Neural progenitor cell (in vitro differentiated cells): ENCODE data around the gene NUDT16. TPM values are rescaled to one million over a fixed set of nuclear protein-coding genes. Genes with fewer than 3 reads are reported as not detected.

Experiments used
- DNase-seq: peaks from one replicate; pipeline ENCODE4 v3.0.0-alpha.2; 2016; ENCODE audit warnings: low spot score
- H2AFZ ChIP-seq: fragments of 200-600 bp; sonication (generic); replicated peaks from 2 replicates; pipeline ENCODE4 v1.6.1; 2016; ENCODE audit warnings: antibody characterized with exemption
- H3F3A ChIP-seq: fragments of 200-600 bp; sonication (generic); 2 replicates; pipeline ENCODE4 v1.6.1; 2016; ENCODE audit warnings: antibody characterized with exemption, low read depth
- H3K27ac ChIP-seq: fragments of 200-600 bp; sonication (generic); 2 replicates; pipeline ENCODE4 v1.5.1; 2016; ENCODE audit warnings: mild to moderate bottlenecking
- H3K27me3 ChIP-seq: fragments of 200-600 bp; sonication (generic); 2 replicates; pipeline ENCODE4 v1.6.1; 2016; ENCODE audit warnings: mild to moderate bottlenecking, moderate library complexity
- H3K36me3 ChIP-seq: fragments of 200-600 bp; sonication (generic); 2 replicates; pipeline ENCODE4 v1.5.1; 2016
- H3K4me1 ChIP-seq: fragments of 200-600 bp; sonication (generic); 2 replicates; pipeline ENCODE4 v1.6.1; 2016; ENCODE audit warnings: mixed run types
- H3K4me2 ChIP-seq: fragments of 200-600 bp; sonication (generic); 2 replicates; pipeline ENCODE4 v1.6.1; 2016
- H3K4me3 ChIP-seq: fragments of 200-600 bp; sonication (generic); 2 replicates; pipeline ENCODE4 v1.5.1; 2016
- H3K79me2 ChIP-seq: fragments of 200-600 bp; sonication (generic); 2 replicates; pipeline ENCODE4 v1.6.1; 2016; ENCODE audit warnings: low read depth
- H3K9ac ChIP-seq: fragments of 200-600 bp; sonication (generic); 2 replicates; pipeline ENCODE4 v1.6.1; 2016
- H3K9me3 ChIP-seq: fragments of 200-600 bp; sonication (generic); 2 replicates; pipeline ENCODE4 v1.5.1; 2016; ENCODE audit warnings: low read depth
- H4K20me1 ChIP-seq: fragments of 200-600 bp; sonication (generic); 2 replicates; pipeline ENCODE4 v1.6.1; 2016; ENCODE audit warnings: low read depth
- H3K27ac Mint-ChIP-seq: 3 replicates; pipeline ENCODE4 v1.8.0; 2021; ENCODE audit warnings: mixed read lengths
- H3K27me3 Mint-ChIP-seq: 2 replicates; pipeline ENCODE4 v1.8.0; 2022; ENCODE audit warnings: low read depth, mild to moderate bottlenecking, inconsistent platforms, moderate library complexity, mixed read lengths; ENCODE audit not compliant: insufficient read depth
- H3K36me3 Mint-ChIP-seq: 3 replicates; pipeline ENCODE4 v1.8.0; 2021; ENCODE audit warnings: mixed read lengths
- H3K4me1 Mint-ChIP-seq: 3 replicates; pipeline ENCODE4 v1.8.0; 2021; ENCODE audit warnings: mixed read lengths
- H3K4me3 Mint-ChIP-seq: 3 replicates; pipeline ENCODE4 v1.8.0; 2021; ENCODE audit warnings: mild to moderate bottlenecking, moderate library complexity, mixed read lengths
- H3K9me3 Mint-ChIP-seq: 3 replicates; pipeline ENCODE4 v1.8.0; 2020; ENCODE audit warnings: mixed read lengths
- CTCF ChIP-seq: fragments of 200-600 bp; sonication (generic); IDR thresholded peaks from 2 replicates; pipeline ENCODE4 v1.5.1; 2017; ENCODE audit warnings: antibody characterized with exemption, mild to moderate bottlenecking
- EZH2 ChIP-seq: fragments of 200-600 bp; sonication (generic); IDR thresholded peaks from 2 replicates; pipeline ENCODE4 v1.6.1; 2017; ENCODE audit warnings: antibody characterized with exemption, mild to moderate bottlenecking, moderate library complexity
- EZH2phosphoT487 ChIP-seq: fragments of 200-600 bp; sonication (generic); IDR thresholded peaks from 2 replicates; pipeline ENCODE4 v1.6.1; 2017; ENCODE audit warnings: antibody characterized with exemption
- total RNA-seq: library from RNA; depleted of rRNA; stranded (reverse); fragments of >200 nt; gene quantifications from 2 replicates; pipeline ENCODE4 v1.2.3, GENCODE V29; 2015; ENCODE audit warnings: low replicate concordance

Gene NUDT16
- total RNA-seq, 1 donor from 2014 or later, result 19.1 TPM

- H3K4me3 ChIP-seq, result no peak overlapping the region
- H4K20me1 ChIP-seq, result no peaks in the 10 kb centered on the region
- no peaks in the 10 kb centered on the region for H3K36me3 ChIP-seq
- no peak for TF ChIP-seq EZH2phosphoT487
- no peak for TF ChIP-seq CTCF
- TF ChIP-seq EZH2, result no peak
- no peak overlapping the region for H3K4me3 Mint-ChIP-seq
- no peaks in the 10 kb centered on the region for H3F3A ChIP-seq
- H3K27me3 Mint-ChIP-seq, result no peaks in the 10 kb centered on the region
- no peak overlapping the region for H3K27ac ChIP-seq
- no peak overlapping the region for H3K9ac ChIP-seq
- no peaks in the 10 kb centered on the region for H3K79me2 ChIP-seq
- peaks cover 20% of the 10 kb centered on the region for H3K4me1 Mint-ChIP-seq
- peaks cover 2% of the 10 kb centered on the region for H3K9me3 Mint-ChIP-seq
- no peaks in the 10 kb centered on the region for H3K36me3 Mint-ChIP-seq
- no peak overlapping the region for H2AFZ ChIP-seq
- H3K4me1 ChIP-seq, result no peaks in the 10 kb centered on the region
- no peaks in the 10 kb centered on the region for H3K9me3 ChIP-seq
- no peak overlapping the region for H3K27ac Mint-ChIP-seq
- no peaks in the 10 kb centered on the region for H3K27me3 ChIP-seq
- DNase-seq, result no peak
- no peak overlapping the region for H3K4me2 ChIP-seq
Measured at GRCh38 chr3:131393051-131393450, 11.5 kb downstream of the NUDT16 start.

GRCh38 chr3:131393868-131394267 lies 12.3 kb downstream of the NUDT16 start:
- TF ChIP-seq EZH2phosphoT487 (no peak), CTCF (no peak), EZH2 (no peak)
- no peak overlapping the region for H3K9ac ChIP-seq
- H3F3A ChIP-seq, result no peaks in the 10 kb centered on the region
- DNase-seq, result no peak
- H3K79me2 ChIP-seq, result no peaks in the 10 kb centered on the region
- peaks cover 2% of the 10 kb centered on the region for H3K9me3 Mint-ChIP-seq
- H3K4me1 ChIP-seq, result no peaks in the 10 kb centered on the region
- H3K4me3 Mint-ChIP-seq, result no peak overlapping the region
- no peaks in the 10 kb centered on the region for H3K27me3 ChIP-seq
- H3K36me3 Mint-ChIP-seq, result no peaks in the 10 kb centered on the region
- H3K27ac ChIP-seq, result no peak overlapping the region
- H3K9me3 ChIP-seq, result no peaks in the 10 kb centered on the region
- no peak overlapping the region for H3K4me2 ChIP-seq
- no peak overlapping the region for H2AFZ ChIP-seq
- H3K27ac Mint-ChIP-seq, result no peak overlapping the region
- no peaks in the 10 kb centered on the region for H4K20me1 ChIP-seq
- H3K36me3 ChIP-seq, result no peaks in the 10 kb centered on the region
- no peaks in the 10 kb centered on the region for H3K27me3 Mint-ChIP-seq
- peaks cover 20% of the 10 kb centered on the region for H3K4me1 Mint-ChIP-seq
- H3K4me3 ChIP-seq, result no peak overlapping the region

- no peaks in the 10 kb centered on the region for H3K27me3 Mint-ChIP-seq
- Histone ChIP-seq H3K9ac (no peak overlapping the region), H3K9me3 (no peaks in the 10 kb centered on the region), H3K36me3 (no peaks in the 10 kb centered on the region), H3K27ac (no peak overlapping the region), H3F3A (no peaks in the 10 kb centered on the region), H3K4me1 (no peaks in the 10 kb centered on the region), H3K4me2 (no peak overlapping the region), H3K79me2 (no peaks in the 10 kb centered on the region), H3K4me3 (no peak overlapping the region), H3K27me3 (no peaks in the 10 kb centered on the region), H2AFZ (no peak overlapping the region), H4K20me1 (no peaks in the 10 kb centered on the region)
- no peak for DNase-seq
- no peak overlapping the region for H3K4me3 Mint-ChIP-seq
- peaks cover 20% of the 10 kb centered on the region for H3K4me1 Mint-ChIP-seq
- no peak for TF ChIP-seq EZH2
- TF ChIP-seq EZH2phosphoT487, result no peak
- no peak for TF ChIP-seq CTCF
- peaks cover 2% of the 10 kb centered on the region for H3K9me3 Mint-ChIP-seq
- no peak overlapping the region for H3K27ac Mint-ChIP-seq
- H3K36me3 Mint-ChIP-seq, result no peaks in the 10 kb centered on the region
Measured at GRCh38 chr3:131394400-131394799, 12.8 kb downstream of the NUDT16 start.

GRCh38 chr3:131396170-131396569 lies 14.6 kb downstream of the NUDT16 start:
- H4K20me1 ChIP-seq, result no peaks in the 10 kb centered on the region
- H3K27ac Mint-ChIP-seq, result no peak overlapping the region
- DNase-seq, result no peak

More at GRCh38 chr3:131396170-131396569, 14.6 kb downstream of the NUDT16 start:
- Histone ChIP-seq H3K27me3 (no peaks in the 10 kb centered on the region), H3K4me1 (no peaks in the 10 kb centered on the region), H3K79me2 (no peaks in the 10 kb centered on the region), H3F3A (no peaks in the 10 kb centered on the region), H2AFZ (no peak overlapping the region), H3K27ac (no peak overlapping the region), H3K4me2 (no peak overlapping the region), H3K9me3 (no peaks in the 10 kb centered on the region), H3K4me3 (no peak overlapping the region), H3K9ac (no peak overlapping the region), H3K36me3 (no peaks in the 10 kb centered on the region)
- no peak for TF ChIP-seq EZH2
- TF ChIP-seq CTCF, result no peak
- no peak for TF ChIP-seq EZH2phosphoT487
- H3K27me3 Mint-ChIP-seq, result peaks cover 2% of the 10 kb centered on the region
- H3K9me3 Mint-ChIP-seq, result peaks cover 2% of the 10 kb centered on the region
- no peaks in the 10 kb centered on the region for H3K36me3 Mint-ChIP-seq
- peaks cover 20% of the 10 kb centered on the region for H3K4me1 Mint-ChIP-seq
- H3K4me3 Mint-ChIP-seq, result no peak overlapping the region
